GM21390 (cell line): ENCODE data around the gene B4GALT7.
"Not testable (repeated sequence)": the region's sequence is repeated elsewhere in the genome, so short reads cannot be mapped to it uniquely, and the experiment has no call there.

Experiments used
- ATAC-seq: cut with Tn5 transposase; IDR thresholded peaks from one replicate; pipeline ENCODE4 v1.9.1; 2021; ENCODE audit not compliant: unreplicated experiment

Gene B4GALT7, protein sequence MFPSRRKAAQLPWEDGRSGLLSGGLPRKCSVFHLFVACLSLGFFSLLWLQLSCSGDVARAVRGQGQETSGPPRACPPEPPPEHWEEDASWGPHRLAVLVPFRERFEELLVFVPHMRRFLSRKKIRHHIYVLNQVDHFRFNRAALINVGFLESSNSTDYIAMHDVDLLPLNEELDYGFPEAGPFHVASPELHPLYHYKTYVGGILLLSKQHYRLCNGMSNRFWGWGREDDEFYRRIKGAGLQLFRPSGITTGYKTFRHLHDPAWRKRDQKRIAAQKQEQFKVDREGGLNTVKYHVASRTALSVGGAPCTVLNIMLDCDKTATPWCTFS

DNA sequence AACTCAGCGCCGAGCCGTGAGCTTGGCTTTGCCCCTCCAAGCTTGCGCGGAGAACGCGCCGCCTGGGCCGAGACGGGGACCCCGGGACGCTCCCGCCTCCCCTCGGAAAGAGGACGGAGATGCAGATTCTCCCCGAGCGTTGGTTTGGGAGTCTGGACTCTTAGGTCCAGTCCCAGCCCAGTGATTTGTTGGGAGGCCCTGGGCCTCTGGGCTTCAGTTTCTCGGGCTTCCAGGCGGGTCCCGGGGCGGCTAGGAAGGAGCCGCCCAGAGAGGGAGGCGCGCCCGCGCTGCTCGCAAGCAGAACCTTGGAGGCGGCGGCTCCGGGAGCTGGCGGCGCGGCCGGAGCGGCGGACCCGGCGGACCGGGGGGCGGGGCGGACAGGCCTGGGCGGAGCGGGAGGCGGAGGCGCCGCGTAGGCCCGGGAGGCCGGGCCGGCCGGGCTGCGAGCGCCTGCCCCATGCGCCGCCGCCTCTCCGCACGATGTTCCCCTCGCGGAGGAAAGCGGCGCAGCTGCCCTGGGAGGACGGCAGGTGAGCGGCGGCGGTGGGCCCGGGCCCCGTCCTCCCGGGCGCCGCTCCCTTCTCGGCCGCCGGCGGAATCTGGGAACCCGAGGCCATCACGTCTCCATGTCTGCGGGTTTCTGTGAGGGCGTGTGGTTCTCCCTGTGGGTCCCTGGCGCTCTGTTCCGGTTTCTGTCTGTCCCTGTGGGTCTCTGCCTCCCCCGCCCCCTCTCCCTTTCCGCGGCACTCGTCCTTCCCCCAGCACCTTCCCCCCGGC, at the start of gene B4GALT7:
Gene B4GALT7 (plus strand): TSS at position 402 of the 777 bp plus-strand sequence. CDS start 79 bp downstream, at position 481.
- ATAC-seq: peak; percentile 86

DNA sequence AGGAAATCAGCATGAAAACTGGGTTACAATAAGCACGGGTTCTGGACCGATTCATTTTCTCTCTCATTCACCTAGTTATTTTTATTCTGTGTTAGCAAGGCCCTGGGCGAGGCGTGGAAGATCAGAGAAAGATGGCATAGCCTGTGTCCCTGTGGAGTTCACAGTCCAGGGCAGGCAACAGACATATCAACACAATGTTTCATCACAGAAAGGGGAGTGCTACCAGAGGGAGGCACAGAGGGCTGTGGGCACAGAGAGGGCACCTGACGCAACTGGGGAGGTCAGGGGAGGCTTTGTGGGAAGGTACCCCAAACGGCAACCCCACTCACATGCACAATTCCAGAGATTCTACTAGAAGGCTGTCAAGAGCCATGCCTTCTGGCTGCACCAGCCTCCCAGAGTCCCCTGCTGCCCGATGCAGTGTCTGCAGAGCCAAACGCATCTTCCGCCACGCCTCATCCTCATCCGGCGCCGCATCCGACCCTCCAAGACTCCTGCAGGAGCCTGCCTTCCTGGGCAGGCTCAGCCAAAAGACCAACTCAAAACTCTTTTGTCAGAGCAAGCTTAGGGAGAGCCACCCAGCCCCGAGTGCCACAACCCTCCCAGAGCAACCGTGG, 47.0 kb upstream of the B4GALT7 start:
- no peak for ATAC-seq

DNA sequence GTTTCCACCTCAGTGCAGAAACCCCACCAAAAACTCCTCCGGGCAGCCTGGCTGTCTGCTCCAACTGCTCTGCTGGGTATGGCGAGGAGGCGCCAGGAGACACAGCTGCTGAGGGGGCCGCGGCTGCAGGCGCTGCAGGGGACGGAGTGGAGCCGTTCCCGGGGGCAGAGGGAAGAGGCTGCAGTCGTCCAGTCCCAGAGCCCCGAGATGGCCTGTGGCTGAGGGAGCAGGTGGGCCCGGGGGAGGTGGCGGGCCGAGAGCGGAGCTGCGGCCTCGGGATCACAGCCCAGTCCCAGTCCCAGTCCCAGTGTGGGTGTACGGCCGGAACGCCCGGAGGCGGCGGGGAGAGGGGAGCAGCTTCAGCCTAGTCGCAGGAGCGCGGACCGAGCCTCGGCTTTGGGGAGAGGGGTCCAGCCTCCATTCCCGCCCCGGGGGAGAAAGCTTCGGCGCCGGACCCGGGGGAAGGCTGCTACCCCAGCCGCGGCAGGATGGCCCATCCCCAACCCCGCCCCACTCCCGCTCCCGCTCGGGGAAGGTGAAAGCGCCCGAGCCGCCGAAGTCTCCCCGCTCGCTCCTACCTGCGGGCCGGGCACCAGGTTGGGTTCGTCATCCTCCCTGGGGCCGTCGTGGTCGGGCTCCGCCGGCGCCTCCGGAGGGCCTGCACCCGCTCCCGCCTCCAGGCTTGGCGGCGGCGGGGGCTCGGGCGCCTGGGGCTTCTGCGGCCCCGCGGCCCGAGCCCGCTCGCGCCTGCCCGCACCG, 46.1 kb upstream of the B4GALT7 start:
- ATAC-seq: peak; percentile 40

DNA sequence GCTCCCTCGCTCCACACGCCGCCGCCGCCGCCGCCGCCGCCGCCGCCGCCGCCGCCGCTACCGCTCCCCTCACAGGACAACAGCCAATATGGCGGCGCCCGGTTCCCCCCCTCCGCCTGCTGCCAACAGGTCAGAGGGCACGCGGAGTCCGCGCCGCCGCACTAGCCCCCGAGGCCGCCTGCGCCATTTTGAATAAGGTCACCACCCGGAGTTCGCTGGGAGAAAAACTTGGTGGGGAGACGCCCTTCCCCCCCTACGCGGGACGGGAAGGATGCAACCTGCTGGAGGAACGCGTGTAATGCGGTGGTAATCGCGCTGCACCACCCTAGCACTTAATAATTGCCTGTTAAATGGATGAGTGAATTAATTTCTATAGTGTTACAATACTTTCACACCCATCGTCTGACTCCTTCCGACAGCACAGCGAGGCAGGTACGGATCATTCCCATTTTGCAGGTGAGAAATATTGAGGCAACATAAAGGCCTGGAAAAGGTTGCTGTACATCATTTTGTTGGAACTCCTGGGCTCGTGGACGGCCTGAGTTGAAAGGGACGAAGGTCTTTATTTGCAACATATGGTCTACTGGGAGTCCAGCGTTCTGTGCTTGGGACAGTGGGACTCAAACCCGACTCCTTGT, 45.3 kb upstream of the B4GALT7 start, which contains the start of gene FAM193B:
Gene FAM193B (minus strand): TSS at position 90 of the 638 bp plus-strand sequence. CDS start 105 bp downstream, outside the sequence.
- peak; percentile 84 for ATAC-seq

DNA sequence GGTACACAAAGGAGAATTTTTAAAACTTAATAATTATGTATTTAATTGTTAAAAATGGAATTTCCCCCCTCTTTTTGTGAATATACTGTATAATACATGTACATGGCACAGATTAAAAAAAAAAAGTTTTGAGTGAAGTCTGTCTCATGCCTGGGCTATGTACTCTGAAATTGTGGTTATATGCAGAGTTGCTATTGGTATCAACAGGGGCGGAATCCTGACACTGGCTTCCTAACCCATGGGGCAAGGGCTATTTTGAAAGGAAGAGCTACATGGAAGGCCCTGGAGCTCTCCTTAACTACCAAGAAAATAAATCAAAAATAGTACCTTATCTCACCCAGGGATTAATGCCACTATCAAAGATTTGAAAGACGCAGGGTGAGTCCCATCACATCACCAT, 44.7 kb upstream of the B4GALT7 start:
- ATAC-seq: no peak

DNA sequence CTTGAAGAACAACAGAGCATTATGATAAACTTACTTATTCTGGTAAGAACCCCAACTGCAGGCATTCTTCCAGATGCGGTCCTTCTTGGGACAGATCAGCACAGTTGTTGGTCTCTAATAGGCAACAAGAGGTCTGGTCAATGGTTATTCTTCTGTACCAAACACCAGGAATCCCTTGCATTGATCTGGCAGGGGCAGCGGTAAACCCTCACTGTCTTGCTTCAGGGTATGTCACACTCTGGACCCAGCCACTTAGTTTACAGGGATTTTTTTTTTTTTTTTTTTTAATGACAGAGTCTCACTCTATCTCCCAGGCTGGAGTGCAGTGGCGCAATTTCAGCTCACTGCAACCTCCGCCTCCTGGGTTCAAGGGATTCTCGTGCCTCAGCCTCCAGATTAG, 44.3 kb upstream of the B4GALT7 start:
- no peak for ATAC-seq

DNA sequence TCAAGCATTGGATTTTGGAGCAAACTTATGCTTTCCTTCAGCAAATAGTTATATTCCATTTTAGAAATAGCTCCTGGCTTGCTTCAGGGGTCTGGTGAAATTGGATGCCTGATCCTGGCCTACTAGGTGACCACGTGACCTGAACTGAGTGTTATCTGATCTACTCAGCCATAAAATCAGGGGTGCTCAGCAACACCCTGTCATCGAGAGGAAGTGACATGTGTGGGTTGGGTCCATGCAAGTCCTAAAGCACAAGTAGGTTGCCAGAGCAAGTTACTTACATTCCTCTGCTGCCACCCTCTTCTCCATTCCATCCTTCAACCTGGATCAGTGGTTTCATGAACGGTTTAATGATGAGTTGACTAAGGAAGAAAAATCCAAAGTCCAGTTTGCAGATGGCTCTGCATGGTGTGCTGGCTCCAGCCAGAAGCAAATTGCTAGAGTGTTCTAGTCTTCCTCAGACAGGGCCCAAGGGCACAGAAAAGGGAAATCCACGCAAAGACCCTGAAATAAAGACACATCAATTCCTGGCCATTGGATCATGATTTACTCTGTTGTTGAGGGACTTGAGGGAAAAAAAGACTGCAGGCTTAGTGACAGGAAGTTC, 42.8 kb upstream of the B4GALT7 start:
- ATAC-seq: no peak

DNA sequence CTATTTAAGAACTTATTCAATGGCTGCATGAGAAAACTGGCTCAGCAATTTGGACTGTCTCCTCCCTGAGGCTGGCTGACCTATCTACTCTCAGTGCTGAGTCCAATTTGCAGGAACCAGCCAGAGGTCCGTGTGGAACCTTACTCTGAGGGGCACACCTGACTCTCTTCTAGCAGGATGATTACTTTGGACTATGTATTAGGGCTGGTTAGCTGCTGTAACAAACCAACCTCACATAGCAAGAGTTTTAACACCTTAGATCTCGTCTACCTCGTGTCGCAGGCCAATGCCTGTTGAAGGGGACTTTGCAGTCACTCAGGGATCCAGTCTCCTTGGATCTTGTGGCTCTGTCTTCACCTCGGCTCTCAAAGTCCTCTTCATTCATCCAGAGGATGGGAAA, 42.1 kb upstream of the B4GALT7 start:
- no peak for ATAC-seq

DNA sequence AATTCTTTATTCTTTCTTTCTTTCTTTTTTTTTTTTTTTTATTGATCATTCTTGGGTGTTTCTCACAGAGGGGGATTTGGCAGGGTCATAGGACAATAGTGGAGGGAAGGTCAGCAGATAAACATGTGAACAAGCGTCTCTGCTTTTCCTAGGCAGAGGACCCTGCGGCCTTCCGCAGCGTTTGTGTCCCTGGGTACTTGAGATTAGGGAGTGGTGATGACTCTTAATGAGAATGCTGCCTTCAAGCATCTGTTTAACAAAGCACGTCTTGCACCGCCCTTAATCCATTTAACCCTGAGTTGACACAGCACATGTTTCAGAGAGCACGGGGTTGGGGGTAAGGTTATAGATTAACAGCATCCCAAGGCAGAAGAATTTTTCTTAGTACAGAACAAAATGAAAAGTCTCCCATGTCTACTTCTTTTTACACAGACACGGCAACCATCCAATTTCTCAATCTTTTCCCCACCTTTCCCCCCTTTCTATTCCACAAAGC, 40.4 kb upstream of the B4GALT7 start:
- ATAC-seq: not testable (repeated sequence)

DNA sequence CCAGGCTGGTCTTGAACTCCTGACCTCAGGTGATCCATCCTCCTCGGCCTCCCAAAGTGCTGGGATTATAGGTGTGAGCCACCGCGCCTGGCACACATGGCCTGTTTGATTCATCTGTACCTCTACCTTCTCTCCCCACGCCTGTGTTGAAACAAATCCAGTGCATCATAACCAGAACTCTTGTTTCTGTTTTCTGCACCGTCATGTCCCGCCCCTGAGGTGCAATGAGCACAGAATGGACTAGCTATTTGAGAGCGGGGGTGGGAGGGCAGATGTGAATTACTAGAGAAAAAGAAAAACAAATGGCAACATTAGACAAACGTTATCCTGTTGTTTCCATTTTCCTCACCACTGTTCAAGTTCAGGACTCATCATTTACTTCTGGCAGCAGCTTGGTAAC, 34.9 kb upstream of the B4GALT7 start:
- ATAC-seq: no peak

DNA sequence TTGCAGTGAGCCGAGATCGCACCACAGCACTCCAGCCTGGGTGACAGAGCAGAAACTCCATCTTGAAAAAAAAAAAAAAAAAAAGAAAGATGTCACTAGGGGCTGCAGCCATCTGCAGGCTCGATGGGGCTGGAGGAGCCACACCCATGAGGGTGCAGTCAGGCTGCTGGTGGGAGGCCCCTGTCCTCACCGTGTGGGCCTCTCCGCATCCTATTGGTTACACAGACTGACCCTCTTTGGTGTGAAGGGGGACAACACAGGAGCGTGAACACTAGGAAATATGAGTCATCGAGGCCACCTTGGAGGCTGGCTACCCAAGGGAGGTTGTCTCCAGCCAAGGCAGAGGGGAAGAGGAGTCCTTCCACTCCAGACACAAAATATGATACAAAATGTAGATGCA, 31.6 kb upstream of the B4GALT7 start:
- ATAC-seq: no peak

DNA sequence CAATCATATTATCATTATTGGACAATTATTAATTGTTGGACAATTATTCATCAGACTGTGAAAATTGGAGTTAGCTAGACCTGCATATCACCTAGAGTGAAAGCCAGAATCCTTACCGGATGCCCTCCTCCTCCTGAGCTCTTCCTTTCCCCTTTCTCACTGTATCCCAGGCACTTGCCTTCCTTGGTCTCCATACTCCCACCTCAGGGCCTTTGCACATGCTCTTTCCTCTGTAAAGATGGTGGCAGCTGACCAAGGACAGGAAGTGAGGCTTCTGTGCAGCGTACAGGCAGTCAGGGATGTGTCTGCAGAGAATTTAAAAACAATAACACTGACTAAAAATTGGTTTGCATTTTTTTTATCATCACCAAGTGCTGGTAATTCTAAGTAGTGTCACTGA, 30.0 kb upstream of the B4GALT7 start:
- no peak for ATAC-seq

DNA sequence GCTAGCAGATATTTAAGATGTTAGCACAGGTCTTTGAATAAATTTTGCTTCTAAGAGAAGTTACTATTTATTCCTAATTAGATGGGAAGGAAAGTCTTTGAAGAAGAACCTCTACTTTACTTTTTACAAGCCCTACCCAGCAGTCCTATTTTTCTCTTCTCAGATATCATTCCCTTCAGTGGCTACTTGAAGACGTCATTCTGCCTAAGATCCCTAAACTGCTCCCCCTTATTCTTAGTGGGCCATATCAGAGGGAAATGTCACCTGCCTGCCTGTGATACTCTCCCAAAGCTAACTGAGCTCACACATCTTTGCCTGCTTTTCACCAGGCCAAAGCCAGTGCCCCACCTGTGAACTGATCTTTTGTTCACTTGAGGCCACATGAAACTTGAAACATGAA, 24.4 kb upstream of the B4GALT7 start:
- no peak for ATAC-seq

DNA sequence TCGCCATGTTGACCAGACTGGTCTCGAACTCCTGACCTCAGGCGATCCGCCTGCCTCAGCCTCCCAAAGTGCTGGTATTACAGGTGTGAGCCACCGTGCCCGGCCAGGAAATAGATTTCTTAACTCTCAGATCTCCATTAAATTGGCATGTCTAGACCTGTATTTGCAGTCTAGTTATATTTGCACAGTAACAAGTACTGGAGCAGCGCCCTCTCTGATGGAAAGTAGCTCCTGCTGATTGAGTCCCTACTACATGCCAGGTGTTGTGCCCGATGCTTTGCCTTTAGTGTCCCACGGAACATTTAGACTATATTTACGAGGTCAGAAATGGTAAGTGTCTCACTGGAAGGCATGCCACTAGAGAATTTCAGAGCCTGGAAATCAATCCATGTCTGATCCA, 23.8 kb upstream of the B4GALT7 start:
- no peak for ATAC-seq

DNA sequence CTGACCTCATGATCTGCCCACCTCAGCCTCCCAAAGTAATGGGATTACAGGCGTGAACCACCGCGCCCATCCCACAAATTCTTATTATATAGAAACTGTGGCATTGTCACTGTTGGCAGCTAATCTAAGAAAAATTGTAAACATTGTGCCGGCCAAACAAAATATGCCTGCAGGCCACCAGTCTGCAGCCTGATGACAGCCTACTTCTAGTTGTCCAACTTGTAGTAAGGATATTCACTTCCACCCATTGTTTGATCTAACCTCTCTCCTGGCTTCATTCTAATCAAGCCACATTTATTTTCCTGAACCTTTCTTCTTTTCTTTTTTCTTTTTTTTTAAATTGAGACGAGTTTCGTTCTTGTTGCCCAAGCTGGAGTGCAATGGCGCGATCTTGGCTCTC, 21.6 kb upstream of the B4GALT7 start:
- no peak for ATAC-seq

DNA sequence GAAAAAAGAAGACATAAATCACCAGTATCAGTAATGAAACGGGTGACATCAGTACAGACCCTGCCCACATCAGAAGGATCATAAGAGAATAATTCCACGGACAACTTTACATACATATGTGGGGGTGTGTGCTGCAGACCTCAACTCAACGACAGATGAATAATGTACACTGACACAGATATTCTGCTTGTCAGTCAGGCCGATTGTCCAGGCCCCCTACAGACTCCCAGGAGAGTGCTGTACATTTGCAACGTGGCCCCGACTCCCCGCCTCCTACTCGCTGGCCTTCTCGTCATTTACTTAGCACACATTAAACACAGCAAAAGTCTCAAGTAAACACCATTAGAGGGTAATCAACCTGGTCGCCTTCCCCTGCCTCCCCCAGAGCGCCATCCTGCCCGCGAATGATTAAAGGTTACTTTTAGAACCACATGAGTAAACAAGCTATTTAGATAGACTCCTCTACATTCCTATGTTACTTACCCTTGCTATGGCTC, 11.5 kb upstream of the B4GALT7 start:
- ATAC-seq: no peak

DNA sequence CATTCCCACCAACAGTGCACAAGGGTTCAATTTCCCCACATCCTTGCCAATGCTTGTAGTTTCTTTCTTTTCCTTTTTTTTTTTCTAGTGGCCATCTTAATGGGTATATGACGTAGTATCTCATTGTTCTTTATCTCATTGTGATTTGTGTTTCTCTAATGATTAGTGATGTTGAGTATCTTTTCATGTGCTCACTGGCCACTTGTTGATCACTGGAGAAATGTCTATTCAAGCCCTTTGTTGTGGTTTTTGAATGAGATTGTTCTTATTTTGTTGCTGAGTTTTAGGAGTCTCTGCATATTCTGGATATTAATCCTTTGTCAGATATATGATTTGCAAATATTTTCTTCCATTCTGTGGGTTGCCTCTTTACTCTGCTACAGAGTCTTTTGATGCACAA, 9.5 kb upstream of the B4GALT7 start:
- ATAC-seq: no peak

DNA sequence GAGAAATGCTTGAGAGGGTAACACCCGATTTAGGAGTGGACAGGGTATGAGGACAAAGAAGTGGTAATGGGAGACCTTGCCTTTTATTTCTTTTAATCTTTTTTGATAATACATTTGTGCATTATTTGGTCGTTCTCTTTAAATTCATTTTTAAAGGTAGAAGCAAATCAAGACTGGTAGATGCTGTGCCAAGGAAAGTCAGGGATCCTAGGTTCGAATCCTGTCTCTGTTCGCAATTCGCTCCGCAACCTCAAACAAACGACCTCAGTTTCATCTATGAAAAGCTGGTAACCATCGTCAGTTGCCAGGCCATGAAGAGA, 8.3 kb upstream of the B4GALT7 start:
- no peak for ATAC-seq

DNA sequence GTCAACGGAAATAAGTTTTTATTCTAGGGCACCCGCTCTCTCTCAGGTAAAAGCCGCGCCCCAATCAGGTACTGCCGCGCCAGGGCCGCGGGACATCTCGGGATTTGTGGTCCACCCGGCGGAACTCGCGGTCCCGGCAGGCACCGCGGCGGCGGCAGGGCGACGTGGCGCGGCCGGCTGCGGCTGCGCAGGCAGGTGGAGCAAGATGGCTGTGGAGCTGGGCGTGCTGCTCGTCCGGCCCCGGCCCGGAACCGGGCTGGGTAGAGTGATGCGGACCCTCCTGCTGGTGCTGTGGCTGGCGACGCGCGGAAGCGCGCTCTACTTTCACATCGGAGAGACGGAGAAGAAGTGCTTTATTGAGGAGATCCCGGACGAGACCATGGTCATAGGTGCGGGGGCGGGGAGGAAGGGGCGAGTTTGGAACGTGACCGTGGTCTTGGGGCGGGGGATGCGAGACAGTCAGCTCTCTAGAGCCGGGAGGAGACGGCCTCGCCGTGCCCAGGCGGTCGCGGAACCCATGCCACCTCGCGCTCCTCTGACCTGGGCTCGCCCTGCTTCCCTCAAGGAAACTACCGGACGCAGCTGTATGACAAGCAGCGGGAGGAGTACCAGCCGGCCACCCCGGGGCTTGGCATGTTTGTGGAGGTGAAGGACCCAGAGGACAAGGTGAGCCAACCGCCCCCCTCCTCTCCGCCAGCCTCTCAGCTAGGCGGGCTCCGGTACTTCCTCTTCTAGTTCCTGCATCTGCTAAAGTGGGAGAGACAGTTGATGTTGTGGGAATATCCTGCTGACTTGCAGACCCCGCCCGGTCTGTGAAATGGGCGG, 7.7 kb upstream of the B4GALT7 start, which contains the start of gene TMED9:
Gene TMED9 (plus strand): TSS at position 194 of the 825 bp plus-strand sequence. CDS start 12 bp downstream, at position 206.
- ATAC-seq: peak; percentile 94
